Gastrocnemius medialis (tissue), 4 donors: Measurements from ENCODE around the gene C1GALT1. TPM values are rescaled to one million over a fixed set of nuclear protein-coding genes. Genes with fewer than 3 reads are reported as not detected.

Source experiments
- ATAC-seq, 2 donors: fragments of 150-250 bp; one replicate each; pipeline ENCODE4 v1.9.1; 2016
- DNase-seq, 2 donors: peaks; one replicate each; pipeline ENCODE4 v3.0.0-alpha.2; 2019
- H3K27ac ChIP-seq, 4 donors: fragments of 200-600 bp; sonication (generic); 1 replicate in 1 of 4; 2 replicates in 3 of 4; pipeline ENCODE4 v1.5.1; 2016 to 2018; ENCODE audit warnings: mild to moderate bottlenecking in 2 of 4, moderate library complexity in 1 of 4
- H3K27me3 ChIP-seq, 3 donors: fragments of 200-600 bp; sonication (generic) in 2 of 3; 1 replicate in 1 of 3; 2 replicates in 2 of 3; pipeline versions ENCODE4 v1.5.1 to v1.6.0; 2016 to 2019; ENCODE audit warnings: mild to moderate bottlenecking in 1 of 3, moderate library complexity in 1 of 3
- H3K36me3 ChIP-seq, 2 donors: fragments of 200-600 bp; sonication (generic) in 1 of 2; one replicate each; pipeline ENCODE4 v1.5.1; 2017 to 2018
- H3K4me1 ChIP-seq, 2 donors: fragments of 200-600 bp; sonication (generic) in 1 of 2; one replicate each; pipeline ENCODE4 v1.5.1; 2016 to 2017; ENCODE audit warnings: mild to moderate bottlenecking in 2 of 2
- H3K4me3 ChIP-seq, 4 donors: fragments of 200-600 bp; sonication (generic) in 3 of 4; 1 replicate in 1 of 4; 2 replicates in 3 of 4; pipeline ENCODE4 v1.5.1; 2016 to 2019; ENCODE audit warnings: mild to moderate bottlenecking in 2 of 4
- H3K9me3 ChIP-seq, 3 donors: fragments of 200-600 bp; sonication (generic) in 2 of 3; 1 replicate in 1 of 3; 2 replicates in 2 of 3; pipeline ENCODE4 v1.5.1; 2016 to 2019
- CTCF ChIP-seq, 5 experiments: fragments of 450-650 bp in 3 of 5; fragments of 200-600 bp in 2 of 5; sonication (generic) in 2 of 5; IDR thresholded peaks in 4 of 5; conservative IDR thresholded peaks in 1 of 5; 1 replicate in 4 of 5; 2 replicates in 1 of 5; pipeline ENCODE4 v1.5.1; 2016 to 2019; ENCODE audit warnings: antibody characterized with exemption in 5 of 5, mild to moderate bottlenecking in 3 of 5, moderate library complexity in 3 of 5
- POLR2A ChIP-seq, 2 donors: fragments of 450-650 bp; IDR thresholded peaks; one replicate each; pipeline ENCODE4 v1.6.1; 2017; ENCODE audit warnings: antibody characterized with exemption in 2 of 2, mild to moderate bottlenecking in 2 of 2, moderate library complexity in 2 of 2
- in situ Hi-C, 4 donors: fragments of 200-750 bp; cut with MboI; loops; one replicate each; pipeline versions ENCODE4 v1.15.0 to v1.8.0; 2017; ENCODE audit warnings: low sequenced_read_pairs in 4 of 4
- intact Hi-C: fragments of 100-400 bp; cut with DNase I; formaldehyde crosslinking; loops from one replicate; pipeline ENCODE4 v1.15.1; 2023; ENCODE audit warnings: low total_unique reads
- total RNA-seq, 4 donors: library from RNA; depleted of rRNA; stranded (reverse); fragments of >200 nt; gene quantifications; one replicate each; pipeline versions ENCODE4 v1.1.0 to v1.2.3, GENCODE V29; 2016

The C1GALT1 gene
- total RNA-seq, 4 donors from 2014 or later = 16.1 to 40.8 (median 27.5) TPM

GRCh38 chr7:7208520-7208919, 26.2 kb downstream of the C1GALT1 start:
- H3K4me1 ChIP-seq = peaks cover 0 to 10% of the 10 kb centered on the region in 2 donors
- H3K9me3 ChIP-seq = no peaks in the 10 kb centered on the region
- intact Hi-C loops = no loop called here
- H3K36me3 ChIP-seq = no peaks in the 10 kb centered on the region
- no peak for ATAC-seq
- DNase-seq = no peak
- in situ Hi-C loops = no loop called here
- H3K4me3 ChIP-seq = no peak overlapping the region
- no peak for TF ChIP-seq POLR2A (IDR thresholded peaks at IDR 0.05)
- TF ChIP-seq CTCF (IDR thresholded peaks at IDR 0.05 in 4 of 5, conservative IDR thresholded peaks at IDR 0.05 in 1 of 5) = no peak
- no peak overlapping the region for H3K27ac ChIP-seq
- H3K27me3 ChIP-seq = no peaks in the 10 kb centered on the region

- DNase-seq (no peak), ATAC-seq (no peak)
- Histone ChIP-seq H3K27me3 (no peaks in the 10 kb centered on the region), H3K4me1 (peaks cover 0 to 5% of the 10 kb centered on the region in 2 donors), H3K4me3 (no peak overlapping the region), H3K27ac (no peak overlapping the region), H3K9me3 (no peaks in the 10 kb centered on the region), H3K36me3 (no peaks in the 10 kb centered on the region)
- in situ Hi-C loops = no loop called here
- intact Hi-C loops = no loop called here
- TF ChIP-seq POLR2A (IDR thresholded peaks at IDR 0.05) = no peak
- TF ChIP-seq CTCF (IDR thresholded peaks at IDR 0.05 in 4 of 5, conservative IDR thresholded peaks at IDR 0.05 in 1 of 5) = no peak
Observed at GRCh38 chr7:7209412-7210050, 27.2 kb downstream of the C1GALT1 start.

- DNase-seq = no peak
- Histone ChIP-seq H3K36me3 (no peaks in the 10 kb centered on the region), H3K9me3 (no peaks in the 10 kb centered on the region), H3K27ac (no peak overlapping the region), H3K4me3 (no peak overlapping the region), H3K27me3 (no peaks in the 10 kb centered on the region), H3K4me1 (no peaks in the 10 kb centered on the region)
- ATAC-seq = no peak
- TF ChIP-seq CTCF (IDR thresholded peaks at IDR 0.05 in 4 of 5, conservative IDR thresholded peaks at IDR 0.05 in 1 of 5) (no peak), POLR2A (IDR thresholded peaks at IDR 0.05) (no peak)
- intact Hi-C loops (no loop called here), in situ Hi-C loops (no loop called here)
Observed at GRCh38 chr7:7210475-7211237, 28.3 kb downstream of the C1GALT1 start.

- ATAC-seq = no peak
- in situ Hi-C loops = no loop called here
- H3K4me3 ChIP-seq = no peak overlapping the region
Observed at GRCh38 chr7:7212612-7213011, 30.3 kb downstream of the C1GALT1 start.

More at GRCh38 chr7:7212612-7213011, 30.3 kb downstream of the C1GALT1 start:
- DNase-seq = no peak
- H3K9me3 ChIP-seq = no peaks in the 10 kb centered on the region
- intact Hi-C loops = no loop called here
- TF ChIP-seq POLR2A (IDR thresholded peaks at IDR 0.05) (no peak), CTCF (IDR thresholded peaks at IDR 0.05 in 4 of 5, conservative IDR thresholded peaks at IDR 0.05 in 1 of 5) (no peak)
- H3K27me3 ChIP-seq = no peaks in the 10 kb centered on the region
- H3K4me1 ChIP-seq = no peaks in the 10 kb centered on the region
- no peak overlapping the region for H3K27ac ChIP-seq
- no peaks in the 10 kb centered on the region for H3K36me3 ChIP-seq
